Suprapubic skin (tissue), 3 donors: ENCODE data around the gene MYRFL.

Source experiments
- CTCF ChIP-seq, 2 donors: fragments of 200-600 bp in 1 of 2; fragments of 450-650 bp in 1 of 2; sonication (generic) in 1 of 2; IDR thresholded peaks; one replicate each; pipeline ENCODE4 v1.5.1; 2016 to 2019; ENCODE audit warnings: antibody characterized with exemption in 2 of 2, mild to moderate bottlenecking in 1 of 2, moderate library complexity in 1 of 2
- POLR2A ChIP-seq, 2 donors: fragments of 450-650 bp; IDR thresholded peaks; one replicate each; pipeline ENCODE4 v1.6.1; 2017; ENCODE audit warnings: antibody characterized with exemption in 2 of 2, mild to moderate bottlenecking in 2 of 2, moderate library complexity in 2 of 2

- TF ChIP-seq POLR2A (IDR thresholded peaks at IDR 0.05) (no peak), CTCF (IDR thresholded peaks at IDR 0.05) (no peak)
Measured at GRCh38 chr12:69824966-69825560, at the start of gene MYRFL.
